AG09309 (cell line): ENCODE data around the gene VWA3B.

Source experiments
- DNase-seq: peaks from one replicate; pipeline ENCODE4 v3.0.0-alpha.2; 2010; ENCODE audit warnings: low read depth
- H3K4me3 ChIP-seq: 2 replicates; pipeline ENCODE4 v1.5.1; 2011; ENCODE audit warnings: mild to moderate bottlenecking, low read depth, low read length, moderate library complexity; ENCODE audit not compliant: control insufficient read depth
- TF ChIP-seq, protein P1 (sequence below): IDR thresholded peaks from 2 replicates; pipeline ENCODE4 v1.5.1; 2011; ENCODE audit warnings: mild to moderate bottlenecking, low read depth, low read length, inconsistent platforms; ENCODE audit not compliant: insufficient read depth, control insufficient read depth; ENCODE audit errors: missing control alignments

The VWA3B gene

DNA sequence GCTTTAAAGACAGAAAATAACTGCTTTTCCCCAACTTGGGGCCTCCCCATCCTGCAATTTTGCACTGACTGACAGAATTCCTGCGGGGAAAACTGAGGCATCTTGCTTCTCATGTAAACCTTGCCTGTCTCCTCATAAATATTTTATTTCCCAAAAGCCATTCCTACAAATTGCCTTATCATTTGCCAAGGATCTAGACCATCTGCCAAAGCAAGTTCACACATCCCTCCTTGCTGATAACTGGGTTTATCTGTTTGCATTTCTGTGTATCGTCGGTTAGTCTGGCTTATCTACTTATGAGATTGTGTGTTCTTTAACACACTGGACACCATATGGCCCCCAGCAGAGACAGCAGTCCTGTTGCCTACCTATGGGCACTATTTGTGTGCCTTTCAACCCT, 256.3 kb downstream of the VWA3B start:
- no peak for DNase-seq
- TF ChIP-seq, protein P1, sequence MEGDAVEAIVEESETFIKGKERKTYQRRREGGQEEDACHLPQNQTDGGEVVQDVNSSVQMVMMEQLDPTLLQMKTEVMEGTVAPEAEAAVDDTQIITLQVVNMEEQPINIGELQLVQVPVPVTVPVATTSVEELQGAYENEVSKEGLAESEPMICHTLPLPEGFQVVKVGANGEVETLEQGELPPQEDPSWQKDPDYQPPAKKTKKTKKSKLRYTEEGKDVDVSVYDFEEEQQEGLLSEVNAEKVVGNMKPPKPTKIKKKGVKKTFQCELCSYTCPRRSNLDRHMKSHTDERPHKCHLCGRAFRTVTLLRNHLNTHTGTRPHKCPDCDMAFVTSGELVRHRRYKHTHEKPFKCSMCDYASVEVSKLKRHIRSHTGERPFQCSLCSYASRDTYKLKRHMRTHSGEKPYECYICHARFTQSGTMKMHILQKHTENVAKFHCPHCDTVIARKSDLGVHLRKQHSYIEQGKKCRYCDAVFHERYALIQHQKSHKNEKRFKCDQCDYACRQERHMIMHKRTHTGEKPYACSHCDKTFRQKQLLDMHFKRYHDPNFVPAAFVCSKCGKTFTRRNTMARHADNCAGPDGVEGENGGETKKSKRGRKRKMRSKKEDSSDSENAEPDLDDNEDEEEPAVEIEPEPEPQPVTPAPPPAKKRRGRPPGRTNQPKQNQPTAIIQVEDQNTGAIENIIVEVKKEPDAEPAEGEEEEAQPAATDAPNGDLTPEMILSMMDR = no peak
- no peak overlapping the region for H3K4me3 ChIP-seq

DNA sequence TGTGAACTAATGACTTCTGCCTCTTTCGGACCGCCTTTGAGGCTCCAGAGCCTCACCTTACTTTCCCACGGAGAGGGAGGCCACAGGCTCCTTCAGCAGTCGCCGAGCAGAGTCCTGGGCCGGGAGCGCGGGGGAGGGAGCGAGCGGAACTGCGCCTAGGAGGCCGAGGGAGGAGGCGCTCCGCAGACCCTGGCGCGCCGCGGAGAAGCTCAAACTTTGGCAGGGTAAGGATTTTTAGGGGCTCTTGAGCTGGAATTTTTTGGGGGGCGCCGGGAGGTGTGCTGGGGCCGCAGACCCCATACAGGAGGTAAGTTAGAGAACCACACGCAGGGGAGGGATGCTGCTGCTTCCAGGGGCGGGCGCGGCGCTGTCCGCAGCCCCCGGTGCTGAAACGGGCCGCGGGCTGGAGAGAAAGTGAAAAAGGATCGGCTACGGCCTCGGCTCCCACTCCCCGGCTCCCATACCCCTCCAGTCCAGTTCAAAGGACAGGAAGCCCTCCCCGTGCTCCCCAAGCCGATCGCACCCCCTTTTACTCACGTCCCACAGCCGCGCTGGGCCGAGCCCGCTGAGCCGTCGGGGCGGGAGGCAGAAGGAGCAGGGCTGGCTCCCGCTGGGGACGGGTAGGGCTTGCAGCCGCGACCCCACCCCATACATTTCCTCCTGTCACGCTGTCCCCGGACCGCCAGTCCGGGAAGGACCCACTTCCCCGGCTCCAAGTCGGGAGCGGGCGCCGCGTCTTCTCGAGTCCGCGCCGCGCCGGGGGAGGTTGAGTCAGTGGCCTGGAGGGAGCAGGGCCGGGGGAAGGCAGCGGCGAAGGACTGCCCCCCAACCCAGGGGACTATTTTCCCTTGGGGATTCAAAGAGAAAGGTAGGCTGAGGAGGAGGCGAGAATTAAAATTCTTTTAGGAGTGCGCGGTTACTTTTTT, 259.6 kb downstream of the VWA3B start, which contains the start of gene CNGA3:
Gene CNGA3 (plus strand): TSS at position 146 of the 926 bp plus-strand sequence. CDS start 23,520 bp downstream, outside the sequence.
- peak within 1 kb of the TSS; percentile 35 for H3K4me3 ChIP-seq
- TF ChIP-seq, protein P1 = no peak
- DNase-seq = no peak

DNA sequence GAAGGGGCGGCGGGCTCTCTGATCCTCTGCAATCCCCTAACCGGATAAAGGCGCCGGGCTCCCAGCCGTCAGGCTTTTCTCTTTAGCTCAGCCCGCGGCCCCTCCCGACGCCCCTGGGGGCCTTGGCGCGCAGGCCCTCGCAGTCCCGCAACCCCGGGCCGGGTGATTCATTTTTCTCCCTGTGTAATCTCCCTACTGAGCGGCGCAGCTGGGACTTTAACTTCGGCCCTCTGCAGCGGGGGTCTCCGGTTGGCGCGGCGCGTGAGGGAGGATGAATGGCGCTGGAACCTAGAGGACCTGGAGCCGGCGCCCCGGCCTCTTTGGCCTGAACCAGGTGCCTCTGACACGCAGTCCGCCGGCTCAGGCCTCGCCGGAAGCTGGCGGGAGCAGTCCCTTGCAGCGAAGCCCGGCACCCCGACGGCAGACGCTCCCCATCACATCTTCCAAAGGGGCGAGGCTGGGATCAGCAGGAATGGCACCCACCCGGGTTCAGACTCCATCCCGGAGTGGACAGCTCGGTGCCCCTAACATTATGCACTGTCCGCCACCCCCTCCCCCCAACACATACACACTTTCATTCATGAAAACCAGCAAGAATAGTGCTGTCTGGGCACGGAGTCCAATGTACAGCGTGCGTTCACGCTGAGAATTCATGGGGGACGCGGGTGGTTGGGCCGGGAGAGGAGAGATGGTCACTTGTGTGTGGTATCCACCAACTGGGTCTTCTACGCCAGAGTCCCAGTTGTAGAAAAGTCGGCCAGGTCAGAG, 260.5 kb downstream of the VWA3B start:
- TF ChIP-seq, protein P1 = no peak
- H3K4me3 ChIP-seq = no peak overlapping the region
- DNase-seq = no peak

DNA sequence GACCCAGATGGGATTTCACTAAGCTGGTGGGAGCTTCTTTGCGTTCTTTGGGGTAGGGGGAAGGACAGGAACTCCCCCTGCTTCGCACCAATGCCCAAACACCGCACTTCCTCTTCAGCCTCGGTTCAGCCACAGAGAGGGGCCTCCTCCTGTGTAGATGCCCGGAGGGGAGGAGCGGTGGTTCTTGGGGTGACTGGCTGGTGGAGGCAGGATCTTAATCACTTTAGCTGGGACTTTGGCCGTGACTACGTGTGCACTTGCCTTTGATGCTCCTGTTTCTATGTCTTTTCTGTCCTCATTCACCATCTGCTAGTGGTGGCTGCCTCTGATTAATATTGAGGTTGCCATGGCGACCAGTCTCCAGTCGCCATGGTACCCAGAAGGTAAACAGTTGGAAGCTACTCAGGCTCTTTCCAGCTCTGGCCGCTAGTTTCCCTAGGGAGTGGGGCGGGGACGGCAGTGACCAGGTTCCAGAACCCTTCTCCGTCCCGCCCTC, 261.1 kb downstream of the VWA3B start:
- TF ChIP-seq, protein P1 = no peak
- DNase-seq = no peak
- no peak overlapping the region for H3K4me3 ChIP-seq

DNA sequence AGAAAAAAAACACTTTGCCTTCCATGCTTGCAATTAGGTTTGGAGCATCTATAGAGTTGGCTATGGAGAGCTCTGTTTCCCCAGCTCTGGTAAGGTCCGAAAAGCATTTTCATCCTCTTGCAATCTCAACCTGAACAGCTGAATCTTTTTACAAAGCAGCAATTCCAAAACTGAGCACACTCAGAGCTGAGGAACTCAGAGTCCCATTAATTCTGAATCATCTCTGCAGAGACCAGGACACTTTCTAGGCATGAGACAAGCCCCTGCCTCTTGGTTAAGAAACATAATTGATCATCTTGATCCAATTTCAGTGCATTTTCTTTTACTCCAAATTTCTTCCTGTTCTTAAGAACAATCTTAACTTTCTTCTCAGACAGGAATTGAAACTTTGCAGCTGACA, 263.4 kb downstream of the VWA3B start:
- H3K4me3 ChIP-seq = no peak overlapping the region
- no peak for DNase-seq
- TF ChIP-seq, protein P1 = no peak

DNA sequence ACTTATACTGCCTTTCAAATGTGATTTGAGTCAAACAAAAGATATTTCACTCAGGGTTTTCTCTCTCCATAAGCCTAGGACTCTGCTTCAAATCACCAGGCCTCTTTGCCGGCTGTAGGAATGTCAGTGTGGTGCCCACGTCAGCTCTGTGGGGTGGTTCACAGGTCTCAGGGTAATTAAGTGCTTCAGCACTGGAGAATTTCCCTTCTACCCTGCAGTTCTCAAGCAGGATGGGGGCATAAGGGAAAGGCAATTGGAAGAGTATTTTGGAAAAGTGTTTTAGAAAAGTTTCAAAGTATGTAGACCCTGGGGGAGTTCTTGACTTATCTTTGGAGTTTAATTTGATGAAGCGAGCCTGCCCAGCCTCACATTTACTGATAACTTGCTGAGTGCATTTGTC, 268.9 kb downstream of the VWA3B start:
- TF ChIP-seq, protein P1 = no peak
- H3K4me3 ChIP-seq = no peak overlapping the region
- DNase-seq = no peak
